Measurements from ENCODE around the gene AKIRIN1. TPM values are rescaled to one million over a fixed set of nuclear protein-coding genes. Genes with fewer than 3 reads are reported as not detected.

AKIRIN1 gene, protein sequence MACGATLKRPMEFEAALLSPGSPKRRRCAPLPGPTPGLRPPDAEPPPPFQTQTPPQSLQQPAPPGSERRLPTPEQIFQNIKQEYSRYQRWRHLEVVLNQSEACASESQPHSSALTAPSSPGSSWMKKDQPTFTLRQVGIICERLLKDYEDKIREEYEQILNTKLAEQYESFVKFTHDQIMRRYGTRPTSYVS
- total RNA-seq: 10 to 100 TPM; 70.4 to 80.7 (median 73.2) TPM
- 65.9 TPM for total RNA-seq (2013)

- intact Hi-C loops (cut with micrococcal nuclease): loop anchor here (2.0 kb wide), 1 partner anchor 36 kb away; the partner anchor contains the start of gene NDUFS5
Measured at GRCh38 chr1:38990738-38991637, at the start of gene AKIRIN1. Gene AKIRIN1 (plus strand): TSS chr1:38991276. CDS start chr1:38991381, 105 bp downstream.

GRCh38 chr1:38941527-38942019, 49.5 kb upstream of the AKIRIN1 start, which contains the start of gene RHBDL2:
Gene RHBDL2 (minus strand): TSS chr1:38941830. CDS start chr1:38919212, 22,618 bp downstream.
- H3K27me3 ChIP-seq (ENCODE audit: control insufficient read depth, insufficient read depth, low read length): no peaks in the 10 kb centered on the region
- no peak within 1 kb of the TSS for H3K4me3 Mint-ChIP-seq
- intact Hi-C loops (cut with micrococcal nuclease): no loop called here
- no peaks in the 10 kb centered on the region for H3K9me3 ChIP-seq (ENCODE audit: control insufficient read depth, insufficient read depth, low read length)
- TF ChIP-seq, protein P1, sequence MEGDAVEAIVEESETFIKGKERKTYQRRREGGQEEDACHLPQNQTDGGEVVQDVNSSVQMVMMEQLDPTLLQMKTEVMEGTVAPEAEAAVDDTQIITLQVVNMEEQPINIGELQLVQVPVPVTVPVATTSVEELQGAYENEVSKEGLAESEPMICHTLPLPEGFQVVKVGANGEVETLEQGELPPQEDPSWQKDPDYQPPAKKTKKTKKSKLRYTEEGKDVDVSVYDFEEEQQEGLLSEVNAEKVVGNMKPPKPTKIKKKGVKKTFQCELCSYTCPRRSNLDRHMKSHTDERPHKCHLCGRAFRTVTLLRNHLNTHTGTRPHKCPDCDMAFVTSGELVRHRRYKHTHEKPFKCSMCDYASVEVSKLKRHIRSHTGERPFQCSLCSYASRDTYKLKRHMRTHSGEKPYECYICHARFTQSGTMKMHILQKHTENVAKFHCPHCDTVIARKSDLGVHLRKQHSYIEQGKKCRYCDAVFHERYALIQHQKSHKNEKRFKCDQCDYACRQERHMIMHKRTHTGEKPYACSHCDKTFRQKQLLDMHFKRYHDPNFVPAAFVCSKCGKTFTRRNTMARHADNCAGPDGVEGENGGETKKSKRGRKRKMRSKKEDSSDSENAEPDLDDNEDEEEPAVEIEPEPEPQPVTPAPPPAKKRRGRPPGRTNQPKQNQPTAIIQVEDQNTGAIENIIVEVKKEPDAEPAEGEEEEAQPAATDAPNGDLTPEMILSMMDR (IDR thresholded peaks at IDR 0.05): no peak
- H3K4me1 Mint-ChIP-seq: no peaks in the 10 kb centered on the region
- no peaks in the 10 kb centered on the region for H3K9me3 Mint-ChIP-seq
- DNase-seq (no peak), ATAC-seq (no peak)
- H3K36me3 ChIP-seq (ENCODE audit: control insufficient read depth, insufficient read depth, low read length): no peaks in the 10 kb centered on the region
- no peaks in the 10 kb centered on the region for H3K36me3 Mint-ChIP-seq
- no peak within 1 kb of the TSS for H3K27ac Mint-ChIP-seq
- no peaks in the 10 kb centered on the region for H3K4me1 ChIP-seq (ENCODE audit: control insufficient read depth, insufficient read depth, low read length)
- H3K27me3 Mint-ChIP-seq (ENCODE audit: low read depth in 2 of 2): peaks cover 0 to 10% of the 10 kb centered on the region in 2 donors
- H3K27ac ChIP-seq (ENCODE audit: low read length): no peak within 1 kb of the TSS
- H3K4me3 ChIP-seq (ENCODE audit: low read length): no peak within 1 kb of the TSS
- 85% methylated on average over 14 of the region's 14 CpGs for WGBS (ENCODE audit: insufficient coverage)

More at GRCh38 chr1:38990738-38991637, at the start of gene AKIRIN1:
- Histone ChIP-seq H3K27ac (ENCODE audit: low read length) (peak within 1 kb of the TSS; percentile 93), H3K36me3 (ENCODE audit: control insufficient read depth, insufficient read depth, low read length) (no peaks in the 10 kb centered on the region), H3K4me3 (ENCODE audit: low read length) (peak within 1 kb of the TSS; percentile 64), H3K9me3 (ENCODE audit: control insufficient read depth, insufficient read depth, low read length) (no peaks in the 10 kb centered on the region), H3K4me1 (ENCODE audit: control insufficient read depth, insufficient read depth, low read length) (peaks cover 21% of the 10 kb centered on the region), H3K27me3 (ENCODE audit: control insufficient read depth, insufficient read depth, low read length) (no peaks in the 10 kb centered on the region)
- Mint-ChIP-seq H3K4me1 (peaks cover 29 to 35% of the 10 kb centered on the region in 2 donors), H3K9me3 (no peaks in the 10 kb centered on the region), H3K4me3 (peak within 1 kb of the TSS; percentile 85), H3K36me3 (no peaks in the 10 kb centered on the region), H3K27me3 (ENCODE audit: low read depth in 2 of 2) (peaks cover 0 to 3% of the 10 kb centered on the region in 2 donors), H3K27ac (peak within 1 kb of the TSS; percentile 77 to 84)
- DNase-seq (peak; percentile 95 to 98), ATAC-seq (peak; percentile 92 to 99 (median 93))
- TF ChIP-seq, protein P1 (IDR thresholded peaks at IDR 0.05): no peak
- under 1% methylated on average over 67 of the region's 76 CpGs for WGBS (ENCODE audit: insufficient coverage)

DNA sequence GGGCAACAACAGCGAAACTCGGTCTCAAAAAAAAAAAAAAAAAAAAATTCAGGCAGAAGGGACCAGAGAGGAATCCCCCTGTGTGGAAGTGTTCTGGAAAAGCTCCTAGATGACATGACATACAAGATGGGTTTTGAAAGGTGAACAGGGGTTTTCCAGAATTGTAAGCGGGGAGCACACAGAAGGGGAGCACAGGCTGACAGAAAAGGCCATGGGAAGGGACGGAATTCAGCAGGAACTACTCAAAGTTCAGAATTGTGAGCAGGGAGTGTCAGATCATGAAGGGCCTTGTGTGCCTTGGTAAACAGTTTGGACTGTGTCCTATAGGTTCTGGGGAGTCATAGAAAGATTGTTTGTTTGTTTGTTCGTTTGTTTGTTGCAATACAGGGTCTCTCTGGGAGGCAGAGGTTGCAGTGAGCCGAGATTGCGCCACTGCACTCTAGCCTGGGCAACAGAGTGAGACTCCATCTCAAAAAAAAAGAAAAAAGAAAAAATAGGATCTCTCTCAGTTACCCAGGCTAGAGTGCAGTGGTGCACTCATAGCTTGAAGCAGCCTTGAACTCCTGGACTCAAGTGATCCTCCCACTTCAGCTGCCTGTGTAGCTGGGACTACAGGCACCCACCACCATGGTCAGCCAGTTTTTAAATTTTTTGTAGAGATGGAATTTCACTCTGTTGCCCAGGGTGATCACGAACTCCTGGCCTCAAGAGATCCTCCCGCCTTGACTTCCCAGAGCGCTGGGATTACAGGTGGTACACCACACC, 48.2 kb upstream of the AKIRIN1 start:
- Histone ChIP-seq H3K27ac (ENCODE audit: low read length) (no peak overlapping the region), H3K9me3 (ENCODE audit: control insufficient read depth, insufficient read depth, low read length) (no peaks in the 10 kb centered on the region), H3K36me3 (ENCODE audit: control insufficient read depth, insufficient read depth, low read length) (no peaks in the 10 kb centered on the region), H3K27me3 (ENCODE audit: control insufficient read depth, insufficient read depth, low read length) (no peaks in the 10 kb centered on the region), H3K4me3 (ENCODE audit: low read length) (no peak overlapping the region), H3K4me1 (ENCODE audit: control insufficient read depth, insufficient read depth, low read length) (no peaks in the 10 kb centered on the region)
- intact Hi-C loops (cut with micrococcal nuclease): no loop called here
- ATAC-seq: no peak
- H3K4me1 Mint-ChIP-seq: no peaks in the 10 kb centered on the region
- DNase-seq: no peak
- H3K27me3 Mint-ChIP-seq (ENCODE audit: low read depth in 2 of 2): peaks cover 0 to 10% of the 10 kb centered on the region in 2 donors
- H3K36me3 Mint-ChIP-seq: no peaks in the 10 kb centered on the region
- H3K27ac Mint-ChIP-seq: no peak overlapping the region
- TF ChIP-seq, protein P1 (IDR thresholded peaks at IDR 0.05): no peak
- 95% methylated on average over 8 of the region's 10 CpGs for WGBS (ENCODE audit: insufficient coverage)
- no peak overlapping the region for H3K4me3 Mint-ChIP-seq
- H3K9me3 Mint-ChIP-seq: no peaks in the 10 kb centered on the region

All from natural killer cell (primary cell).